ENCODE measurements around the gene AMBN. TPM values are rescaled to one million over a fixed set of nuclear protein-coding genes. Genes with fewer than 3 reads are reported as not detected.

The AMBN gene
- total and polyA plus RNA-seq, 2 of the 13 experiments (the other 11 are each of a cell fraction or from before 2014, with no cell fraction given), result not detected

DNA sequence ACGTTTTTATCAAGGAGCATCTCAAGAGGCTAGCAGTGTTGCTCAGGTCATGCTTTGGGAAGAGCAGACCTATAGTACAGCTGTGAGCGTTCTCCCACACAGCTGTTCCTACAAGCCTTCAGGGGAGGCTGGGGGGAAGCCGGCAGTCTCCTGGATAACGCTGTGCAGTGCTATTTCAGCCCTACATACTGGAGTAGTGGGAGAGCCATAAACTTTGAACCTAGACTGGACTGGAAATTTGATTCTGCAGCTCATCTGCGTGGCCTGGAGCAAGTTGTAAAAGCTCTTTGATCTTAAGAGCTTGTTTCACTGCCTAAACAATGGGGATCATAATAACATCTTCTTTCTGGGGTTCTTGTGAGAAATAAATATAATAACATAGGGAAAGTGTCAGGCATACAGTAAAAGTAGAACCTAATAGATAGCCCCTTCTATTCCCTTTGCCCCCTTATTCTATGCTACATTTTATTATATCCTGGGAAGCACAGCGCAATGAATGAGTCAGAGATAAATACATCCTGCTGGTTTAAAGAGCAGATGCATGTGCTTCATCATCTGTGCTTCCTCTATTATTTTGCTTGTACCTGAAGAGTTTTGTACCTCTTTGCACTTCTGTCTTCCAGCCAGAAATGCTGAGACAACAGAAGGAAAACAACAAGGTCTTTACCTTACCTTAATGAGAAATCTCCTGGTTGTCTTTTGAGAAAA is 14.7 kb upstream of the AMBN start (continued):
- TF ChIP-seq, protein P1, sequence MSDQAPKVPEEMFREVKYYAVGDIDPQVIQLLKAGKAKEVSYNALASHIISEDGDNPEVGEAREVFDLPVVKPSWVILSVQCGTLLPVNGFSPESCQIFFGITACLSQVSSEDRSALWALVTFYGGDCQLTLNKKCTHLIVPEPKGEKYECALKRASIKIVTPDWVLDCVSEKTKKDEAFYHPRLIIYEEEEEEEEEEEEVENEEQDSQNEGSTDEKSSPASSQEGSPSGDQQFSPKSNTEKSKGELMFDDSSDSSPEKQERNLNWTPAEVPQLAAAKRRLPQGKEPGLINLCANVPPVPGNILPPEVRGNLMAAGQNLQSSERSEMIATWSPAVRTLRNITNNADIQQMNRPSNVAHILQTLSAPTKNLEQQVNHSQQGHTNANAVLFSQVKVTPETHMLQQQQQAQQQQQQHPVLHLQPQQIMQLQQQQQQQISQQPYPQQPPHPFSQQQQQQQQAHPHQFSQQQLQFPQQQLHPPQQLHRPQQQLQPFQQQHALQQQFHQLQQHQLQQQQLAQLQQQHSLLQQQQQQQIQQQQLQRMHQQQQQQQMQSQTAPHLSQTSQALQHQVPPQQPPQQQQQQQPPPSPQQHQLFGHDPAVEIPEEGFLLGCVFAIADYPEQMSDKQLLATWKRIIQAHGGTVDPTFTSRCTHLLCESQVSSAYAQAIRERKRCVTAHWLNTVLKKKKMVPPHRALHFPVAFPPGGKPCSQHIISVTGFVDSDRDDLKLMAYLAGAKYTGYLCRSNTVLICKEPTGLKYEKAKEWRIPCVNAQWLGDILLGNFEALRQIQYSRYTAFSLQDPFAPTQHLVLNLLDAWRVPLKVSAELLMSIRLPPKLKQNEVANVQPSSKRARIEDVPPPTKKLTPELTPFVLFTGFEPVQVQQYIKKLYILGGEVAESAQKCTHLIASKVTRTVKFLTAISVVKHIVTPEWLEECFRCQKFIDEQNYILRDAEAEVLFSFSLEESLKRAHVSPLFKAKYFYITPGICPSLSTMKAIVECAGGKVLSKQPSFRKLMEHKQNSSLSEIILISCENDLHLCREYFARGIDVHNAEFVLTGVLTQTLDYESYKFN (CRISPR knock-in tag; conservative IDR thresholded peaks at IDR 0.05), result peak; percentile 44; the same call in 1 of the 2 replicates
- peak; percentile 38 for TF ChIP-seq ASH2L (IDR thresholded peaks at IDR 0.05; ENCODE audit: insufficient read length, low read depth, low read length)

- Histone ChIP-seq H3K4me3 (replicated peaks in 1 of 3; ENCODE audit: insufficient read depth in 1 of 3, low read depth in 2 of 3, low read length in 3 of 3) (no peak overlapping the region), H3K9me3 (ENCODE audit: low read length) (no peaks in the 10 kb centered on the region), H3K4me2 (ENCODE audit: low read depth, low read length) (no peak overlapping the region), H4K20me1 (ENCODE audit: insufficient read depth, low read length) (no peaks in the 10 kb centered on the region), H3K27me3 (ENCODE audit: control insufficient read depth in 1 of 2, insufficient read depth in 2 of 2, low read length in 2 of 2) (no peaks in the 10 kb centered on the region), H3K27ac (ENCODE audit: extremely low read length, insufficient read depth, low read length) (no peak overlapping the region), H3K36me3 (replicated peaks in 1 of 2; ENCODE audit: control insufficient read depth in 1 of 2, insufficient read depth in 2 of 2, low read length in 2 of 2) (no peaks in the 10 kb centered on the region), H3K4me1 (ENCODE audit: insufficient read depth, low read length) (peaks cover 18% of the 10 kb centered on the region), H2AFZ (ENCODE audit: low read length) (no peak overlapping the region), H3K9ac (ENCODE audit: insufficient read depth, low read depth, low read length) (no peak overlapping the region), H3K79me2 (ENCODE audit: insufficient read depth, low read length) (no peaks in the 10 kb centered on the region)
- ChIA-PET POLR2A (no interaction called here), CTCF (ENCODE audit: low intra/inter-chr PET ratio, low total read pairs) (no interaction called here)
- WGBS (ENCODE audit: low lambda C conversion rate), result 82% methylated on average over 2 of the region's 2 CpGs
- BruUV-seq (replicated peaks), result no TSS peak
- no peak for ATAC-seq
- DNase-seq (ENCODE audit: low spot score), result no peak
- no peak for FAIRE-seq
- in situ Hi-C loops (cut with HindIII; ENCODE audit: extremely low pct_ligation_motif_present, low pct_unique_long_range_greater_than_20kb), result no loop called here
- intact Hi-C loops (cut with micrococcal nuclease; ENCODE audit: unreplicated experiment), result no loop called here
- no peak for TF ChIP-seq NFIB (CRISPR knock-in tag; IDR thresholded peaks at IDR 0.05; ENCODE audit: borderline replicate concordance)
- TF ChIP-seq, protein P2, sequence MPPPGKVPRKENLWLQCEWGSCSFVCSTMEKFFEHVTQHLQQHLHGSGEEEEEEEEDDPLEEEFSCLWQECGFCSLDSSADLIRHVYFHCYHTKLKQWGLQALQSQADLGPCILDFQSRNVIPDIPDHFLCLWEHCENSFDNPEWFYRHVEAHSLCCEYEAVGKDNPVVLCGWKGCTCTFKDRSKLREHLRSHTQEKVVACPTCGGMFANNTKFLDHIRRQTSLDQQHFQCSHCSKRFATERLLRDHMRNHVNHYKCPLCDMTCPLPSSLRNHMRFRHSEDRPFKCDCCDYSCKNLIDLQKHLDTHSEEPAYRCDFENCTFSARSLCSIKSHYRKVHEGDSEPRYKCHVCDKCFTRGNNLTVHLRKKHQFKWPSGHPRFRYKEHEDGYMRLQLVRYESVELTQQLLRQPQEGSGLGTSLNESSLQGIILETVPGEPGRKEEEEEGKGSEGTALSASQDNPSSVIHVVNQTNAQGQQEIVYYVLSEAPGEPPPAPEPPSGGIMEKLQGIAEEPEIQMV (CRISPR knock-in tag; IDR thresholded peaks at IDR 0.05; ENCODE audit: low read depth), result no peak
- TF ChIP-seq ZNF691 (CRISPR knock-in tag; IDR thresholded peaks at IDR 0.05; ENCODE audit: borderline replicate concordance, low read depth), result no peak
- TF ChIP-seq, protein P3, sequence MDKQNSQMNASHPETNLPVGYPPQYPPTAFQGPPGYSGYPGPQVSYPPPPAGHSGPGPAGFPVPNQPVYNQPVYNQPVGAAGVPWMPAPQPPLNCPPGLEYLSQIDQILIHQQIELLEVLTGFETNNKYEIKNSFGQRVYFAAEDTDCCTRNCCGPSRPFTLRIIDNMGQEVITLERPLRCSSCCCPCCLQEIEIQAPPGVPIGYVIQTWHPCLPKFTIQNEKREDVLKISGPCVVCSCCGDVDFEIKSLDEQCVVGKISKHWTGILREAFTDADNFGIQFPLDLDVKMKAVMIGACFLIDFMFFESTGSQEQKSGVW (CRISPR knock-in tag; IDR thresholded peaks at IDR 0.05; ENCODE audit: borderline replicate concordance), result no peak
- no peak for TF ChIP-seq ZFP36 (IDR thresholded peaks at IDR 0.05; ENCODE audit: borderline replicate concordance, low read depth, low read length, partially characterized antibody)
- TF ChIP-seq ZNF572 (CRISPR knock-in tag; IDR thresholded peaks at IDR 0.05), result no peak
Observed at GRCh38 chr4:70581980-70582379, 10.1 kb upstream of the AMBN start.
